Stimulated activated CD4-positive, alpha-beta T cell treated with anti-CD3 and anti-CD28 coated beads, Interleukin-12 subunit alpha, Interleukin-12 subunit beta, amount 100 ng/mL, for 4 hours (primary cell): ENCODE data around the gene SLC6A6.

Source experiments
- DNase-seq: peaks from one replicate; pipeline ENCODE4 v3.0.0-alpha.2; 2020

The SLC6A6 gene

GRCh38 chr3:14471016-14471415 is 68.6 kb downstream of the SLC6A6 start:
- DNase-seq: no peak

DNA sequence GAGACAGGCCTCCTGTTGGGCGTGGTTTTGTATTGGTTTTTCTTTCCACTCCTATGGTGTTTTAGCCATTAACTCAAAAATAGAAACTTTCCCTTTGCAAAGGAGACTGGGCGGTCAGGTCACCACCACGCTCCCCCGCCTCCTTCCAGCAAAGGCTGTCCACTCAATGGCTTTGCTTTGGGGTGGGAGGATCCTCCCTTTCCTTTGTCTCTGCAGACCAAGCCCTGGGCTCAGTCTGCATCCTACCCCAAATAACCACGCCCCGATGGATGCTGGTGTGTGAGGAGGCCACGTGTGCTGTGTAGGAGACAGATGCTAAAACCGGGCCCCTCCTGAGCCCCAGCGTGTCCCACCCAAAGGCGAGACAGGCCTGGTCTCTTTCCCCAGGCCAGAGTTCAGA is 69.3 kb downstream of the SLC6A6 start:
- DNase-seq: no peak

- DNase-seq: no peak
Measured at GRCh38 chr3:14472471-14473351, 70.3 kb downstream of the SLC6A6 start.

- no peak for DNase-seq
Measured at GRCh38 chr3:14473411-14473891, 71.0 kb downstream of the SLC6A6 start.

- no peak for DNase-seq
Measured at GRCh38 chr3:14474363-14475081, 72.1 kb downstream of the SLC6A6 start.

DNA sequence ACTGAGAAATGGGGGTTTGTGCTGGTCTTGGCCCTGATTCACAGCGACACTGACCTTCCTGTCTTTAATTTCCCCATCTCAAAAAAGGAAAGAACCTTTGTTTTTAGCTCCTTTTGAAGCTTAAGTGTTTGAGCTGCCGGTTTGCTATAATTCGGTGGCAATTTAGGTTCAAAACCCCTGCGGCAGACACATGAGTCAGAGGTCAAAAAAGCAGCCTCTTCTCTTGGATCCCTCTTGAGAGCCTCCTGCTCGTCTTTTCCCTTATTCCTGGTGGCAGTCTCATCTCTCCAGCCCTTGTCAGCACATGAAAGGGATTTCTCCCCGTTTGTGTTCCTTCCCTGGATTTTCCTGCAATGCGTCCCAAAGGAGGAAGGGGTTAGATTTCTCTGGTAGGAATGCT is 73.2 kb downstream of the SLC6A6 start:
- DNase-seq: no peak

DNA sequence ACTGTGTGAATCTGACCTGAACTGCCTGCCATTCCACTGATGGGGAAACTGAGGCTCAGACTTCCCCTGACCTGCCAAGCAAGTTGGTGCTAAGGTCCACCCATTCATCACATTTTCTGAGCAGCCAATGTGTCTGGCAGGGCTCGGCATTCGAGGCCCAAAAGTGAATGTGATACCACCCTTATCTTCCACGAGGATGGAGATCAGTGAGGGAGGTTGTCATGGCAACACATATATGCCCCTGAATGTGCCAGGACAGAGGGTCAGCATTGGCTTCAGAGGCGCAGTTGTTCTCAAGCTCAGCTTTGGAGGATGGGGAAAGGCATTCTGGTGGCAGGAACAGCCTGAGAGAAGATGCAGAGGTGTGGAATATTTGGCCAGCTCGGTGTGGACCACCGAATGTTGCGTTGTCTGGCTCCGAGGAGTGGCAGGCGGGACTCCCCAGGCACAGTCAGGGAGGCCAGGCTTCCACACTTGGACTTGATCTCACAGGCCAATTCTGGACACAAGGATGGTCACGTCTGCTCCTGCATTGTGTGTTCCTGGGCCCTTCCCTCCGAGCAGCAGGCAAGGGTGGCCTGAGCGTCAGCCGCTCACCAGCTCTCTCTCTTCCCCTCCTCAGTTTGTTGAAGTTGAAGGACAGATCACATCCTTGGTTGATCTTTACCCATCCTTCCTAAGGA is 74.3 kb downstream of the SLC6A6 start:
- DNase-seq: no peak

- no peak for DNase-seq
Measured at GRCh38 chr3:14477311-14477935, 75.0 kb downstream of the SLC6A6 start.

DNA sequence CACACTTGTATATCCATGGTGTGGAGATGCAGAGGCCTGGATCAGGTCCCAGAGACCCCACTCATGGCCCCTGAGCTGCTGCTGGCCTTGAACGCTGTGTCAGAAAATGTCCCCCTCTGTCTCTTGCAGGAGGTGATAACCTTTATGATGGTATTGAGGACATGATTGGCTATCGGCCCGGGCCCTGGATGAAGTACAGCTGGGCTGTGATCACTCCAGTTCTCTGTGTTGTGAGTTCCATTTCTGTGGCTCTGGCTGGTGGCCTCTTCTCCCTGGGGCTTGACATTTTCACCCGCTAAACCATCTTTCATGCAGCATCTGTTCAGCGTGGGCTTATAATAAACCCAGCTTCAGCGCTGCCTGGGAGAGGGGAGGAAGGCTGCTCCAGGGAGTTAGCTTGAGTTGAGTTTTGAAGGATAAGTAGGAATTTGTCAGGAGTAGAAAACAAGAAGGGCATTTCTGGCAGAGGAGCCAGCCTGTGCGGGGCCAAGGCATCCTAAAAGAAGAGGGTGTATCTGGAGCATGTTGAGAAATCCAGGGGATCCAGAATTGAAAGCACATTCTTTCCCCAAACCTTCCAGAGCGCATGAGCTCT is 76.6 kb downstream of the SLC6A6 start:
- DNase-seq: no peak

- DNase-seq: no peak
Measured at GRCh38 chr3:14479591-14479990, 77.2 kb downstream of the SLC6A6 start.

- DNase-seq: no peak
Measured at GRCh38 chr3:14480207-14481017, 78.0 kb downstream of the SLC6A6 start.

DNA sequence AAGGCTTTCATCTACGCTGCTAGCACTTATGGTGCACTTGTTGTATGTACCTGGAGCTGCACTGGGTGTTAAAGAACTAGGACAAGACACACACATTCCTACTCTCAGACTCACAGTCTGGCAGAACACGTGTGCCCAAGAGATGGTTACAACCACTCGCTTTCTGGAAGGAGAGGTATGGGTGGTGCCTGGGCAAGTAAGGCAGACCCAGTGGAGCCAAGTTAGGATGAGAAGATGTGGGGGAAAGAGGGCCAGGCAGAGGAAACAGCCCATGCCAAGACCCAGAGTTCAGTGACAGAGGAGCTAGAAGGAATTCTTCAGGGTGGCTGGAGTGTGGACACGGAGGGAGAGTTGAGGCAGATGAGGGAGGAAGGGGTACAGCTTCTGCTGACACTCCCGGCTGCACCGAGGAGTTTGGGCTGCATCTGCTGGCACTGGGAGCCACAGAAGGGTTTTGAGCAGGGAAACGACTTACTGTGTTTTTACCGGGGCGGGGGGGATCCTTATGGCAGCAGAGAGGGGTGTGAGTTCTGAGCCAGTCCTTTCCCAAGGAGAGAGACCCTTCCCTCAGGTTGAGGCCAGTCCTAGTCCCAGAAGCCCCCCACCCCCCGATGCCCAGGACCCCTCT is 78.7 kb downstream of the SLC6A6 start:
- DNase-seq: no peak

DNA sequence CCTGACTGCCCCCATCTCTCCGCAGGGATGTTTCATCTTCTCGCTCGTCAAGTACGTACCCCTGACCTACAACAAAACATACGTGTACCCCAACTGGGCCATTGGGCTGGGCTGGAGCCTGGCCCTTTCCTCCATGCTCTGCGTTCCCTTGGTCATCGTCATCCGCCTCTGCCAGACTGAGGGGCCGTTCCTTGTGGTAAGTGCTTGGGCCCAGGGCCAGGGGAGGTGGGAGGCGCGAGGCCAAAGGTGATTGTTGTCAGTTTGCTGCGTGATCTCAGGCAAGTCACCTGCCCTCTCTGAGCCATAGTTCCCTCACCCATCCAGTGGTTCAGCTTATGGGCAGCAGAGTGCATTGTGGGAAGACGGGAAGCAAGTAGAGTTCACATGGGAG is 79.2 kb downstream of the SLC6A6 start:
- no peak for DNase-seq

DNA sequence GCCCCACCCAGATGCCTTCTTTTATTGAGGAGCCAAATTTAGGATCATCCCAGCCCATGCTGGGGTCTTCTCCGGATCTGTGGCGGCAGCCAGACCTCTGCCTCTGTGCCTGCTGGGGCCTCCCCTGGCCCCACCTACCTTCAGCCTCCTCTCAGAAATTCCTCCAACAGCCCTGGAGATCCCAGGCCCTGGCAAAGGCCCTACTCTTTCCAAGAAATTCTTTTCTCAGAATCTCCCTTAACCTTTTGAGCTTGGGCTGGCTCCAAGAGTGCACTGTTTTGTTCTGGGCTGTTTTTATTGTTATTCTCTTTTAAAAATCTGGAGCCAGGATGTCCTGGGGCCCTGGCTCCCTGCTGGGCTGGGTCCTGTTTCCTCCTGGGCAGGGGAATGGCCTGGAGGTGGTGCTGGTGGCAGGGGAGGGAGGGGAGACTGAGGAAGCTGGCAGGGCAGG is 79.9 kb downstream of the SLC6A6 start:
- DNase-seq: no peak

- no peak for DNase-seq
Measured at GRCh38 chr3:14483286-14483685, 80.9 kb downstream of the SLC6A6 start.

GRCh38 chr3:14484741-14485140 is 82.3 kb downstream of the SLC6A6 start:
- DNase-seq: no peak

GRCh38 chr3:14485981-14486380 is 83.6 kb downstream of the SLC6A6 start:
- DNase-seq: no peak

GRCh38 chr3:14486460-14486859 is 84.1 kb downstream of the SLC6A6 start:
- no peak for DNase-seq

- DNase-seq: no peak
Measured at GRCh38 chr3:14487086-14487485, 84.7 kb downstream of the SLC6A6 start.

DNA sequence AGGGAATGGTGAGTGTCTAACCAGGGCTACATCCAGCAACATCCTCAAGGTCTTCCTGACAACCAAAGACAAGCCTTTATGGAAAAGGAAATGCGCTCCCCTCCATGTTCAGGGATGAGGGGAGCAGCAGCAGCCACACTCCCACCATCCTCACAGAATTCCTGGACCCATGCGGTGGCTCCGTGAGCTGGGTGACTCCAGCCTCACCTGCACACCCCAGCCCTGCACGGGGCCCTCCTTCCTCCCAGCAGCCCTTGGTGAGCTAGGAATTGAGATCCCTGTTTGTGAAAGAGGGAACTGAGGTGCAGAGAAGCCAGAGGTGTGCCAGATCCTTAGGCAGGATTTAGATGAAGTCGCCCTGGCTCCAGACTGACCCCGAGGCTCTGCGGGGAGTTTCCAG is 85.4 kb downstream of the SLC6A6 start:
- DNase-seq: no peak
